HEK293 (cell line): ENCODE data around the gene CASS4.

Source experiments
- KLF10 ChIP-seq: fragments of 450-650 bp; IDR thresholded peaks from 2 replicates; pipeline ENCODE4 v1.5.1; 2018; ENCODE audit warnings: missing biosample characterization, mild to moderate bottlenecking, missing genetic modification characterization
- ZNF510 ChIP-seq: fragments of 450-650 bp; formaldehyde crosslinking; IDR thresholded peaks from 2 replicates; pipeline ENCODE4 v1.5.1; 2018; ENCODE audit warnings: mild to moderate bottlenecking, missing genetic modification characterization, missing biosample characterization; ENCODE audit not compliant: insufficient replicate concordance

DNA sequence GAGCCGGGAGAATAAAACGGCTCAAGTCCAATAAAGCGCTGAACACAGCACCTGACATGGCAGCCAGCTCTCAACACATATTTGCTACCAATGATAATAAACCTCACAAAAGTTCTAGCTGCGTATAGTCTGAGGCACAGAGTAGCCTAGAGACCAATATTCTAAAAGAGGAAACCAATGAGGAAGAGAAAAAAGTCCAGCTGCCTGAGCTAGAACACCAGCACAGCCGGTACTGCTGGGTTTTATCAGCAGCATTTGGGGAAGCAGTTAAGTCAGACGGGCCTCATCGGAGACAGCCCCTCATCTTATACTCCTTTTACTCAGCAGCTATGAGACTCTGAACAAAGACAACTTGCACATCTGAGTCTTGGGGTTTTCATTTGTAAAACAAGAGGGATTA is 53.9 kb downstream of the CASS4 start:
- TF ChIP-seq KLF10 (tag by site-specific recombination), result no peak
- no peak for TF ChIP-seq ZNF510 (tag by site-specific recombination)
